ENCODE data around the gene NEMF.

Gene NEMF

GRCh38 chr14:49886523-49886922 lies 33.9 kb upstream of the NEMF start:
- ChIA-PET POLR2A (ENCODE audit: low non-redundant PET) (no interaction called here), CTCF (no interaction called here)
- no peak for DNase-seq (ENCODE audit: low spot score)
- no peak for TF ChIP-seq CTCF (conservative IDR thresholded peaks at IDR 0.05; ENCODE audit: low read depth)
- no peak overlapping the region for H3K27ac ChIP-seq

GRCh38 chr14:49882826-49883694 lies 30.5 kb upstream of the NEMF start:
- H3K27ac ChIP-seq, result peak overlapping the region; percentile 59
- POLR2A ChIA-PET (ENCODE audit: low non-redundant PET), result no interaction called here
- DNase-seq (ENCODE audit: low spot score), result no peak
- CTCF ChIA-PET, result no interaction called here
- TF ChIP-seq CTCF (conservative IDR thresholded peaks at IDR 0.05; ENCODE audit: low read depth), result no peak

- CTCF ChIA-PET, result interaction anchor here (0.7 to 1.2 kb wide), 4 partner anchors 16 to 71 kb away, joined by 3 to 7 read pairs (median 4); no protein-coding TSS in a partner anchor
- H3K27ac ChIP-seq, result no peak overlapping the region
- no peak for TF ChIP-seq CTCF (conservative IDR thresholded peaks at IDR 0.05; ENCODE audit: low read depth)
- POLR2A ChIA-PET (ENCODE audit: low non-redundant PET), result no interaction called here
- no peak for DNase-seq (ENCODE audit: low spot score)
These were observed 28.9 kb upstream of the NEMF start for GRCh38 chr14:49881350-49882001.

- ChIA-PET POLR2A (ENCODE audit: low non-redundant PET) (interaction anchor here (0.8 kb wide), 1 partner anchor 12 kb away, joined by 3 read pairs; the partner anchor contains the start of gene ARF6), CTCF (interaction anchor here (0.5 to 1.1 kb wide), 3 partner anchors 8 to 422 kb away, joined by 3 to 4 read pairs (median 3); no protein-coding TSS in a partner anchor)
- H3K27ac ChIP-seq, result peak overlapping the region; percentile 62
- no peak for TF ChIP-seq CTCF (conservative IDR thresholded peaks at IDR 0.05; ENCODE audit: low read depth)
- DNase-seq (ENCODE audit: low spot score), result no peak
These were observed 27.9 kb upstream of the NEMF start for GRCh38 chr14:49880267-49881064.

GRCh38 chr14:49879646-49880204 lies 27.1 kb upstream of the NEMF start:
- TF ChIP-seq CTCF (conservative IDR thresholded peaks at IDR 0.05; ENCODE audit: low read depth), result peak; percentile 38
- POLR2A ChIA-PET (ENCODE audit: low non-redundant PET), result interaction anchor here (0.6 to 0.8 kb wide), 2 partner anchors 13 to 79 kb away, joined by 3 read pairs; partner anchors contain the start of gene ARF6
- no peak for DNase-seq (ENCODE audit: low spot score)
- peak overlapping the region; percentile 62 for H3K27ac ChIP-seq
- CTCF ChIA-PET, result interaction anchor here (0.5 to 1.1 kb wide), 5 partner anchors 9 to 1221 kb away, joined by 3 to 4 read pairs (median 3); no protein-coding TSS in a partner anchor

Measured in RWPE1 (cell line).